Vagina (tissue), 2 donors: ENCODE results near the gene VAMP3. TPM values are rescaled to one million over a fixed set of nuclear protein-coding genes. Genes with fewer than 3 reads are reported as not detected.

Experiments used
- DNase-seq, 2 donors: peaks; one replicate each; pipeline ENCODE4 v3.0.0-alpha.2; 2017; ENCODE audit errors: extremely low spot score in 2 of 2
- H3K27ac ChIP-seq: fragments of 200-600 bp; sonication (generic); one replicate; pipeline ENCODE4 v1.5.1; 2019
- H3K27me3 ChIP-seq: fragments of 200-600 bp; sonication (generic); one replicate; pipeline ENCODE4 v1.5.1; 2019
- H3K36me3 ChIP-seq, 2 donors: fragments of 200-600 bp; sonication (generic); one replicate each; pipeline ENCODE4 v1.5.1; 2017 to 2019
- H3K4me1 ChIP-seq: fragments of 200-600 bp; sonication (generic); one replicate; pipeline ENCODE4 v1.5.1; 2019
- H3K4me3 ChIP-seq, 2 donors: fragments of 200-600 bp; sonication (generic); 1 replicate in 1 of 2; 2 replicates in 1 of 2; pipeline ENCODE4 v1.5.1; 2016 to 2019
- H3K9me3 ChIP-seq: fragments of 200-600 bp; sonication (generic); one replicate; pipeline ENCODE4 v1.5.1; 2019
- POLR2A ChIP-seq, 2 donors: fragments of 450-650 bp; IDR thresholded peaks; one replicate each; pipeline ENCODE4 v1.6.1; 2017; ENCODE audit warnings: antibody characterized with exemption in 2 of 2, mild to moderate bottlenecking in 2 of 2, moderate library complexity in 2 of 2
- POLR2AphosphoS5 ChIP-seq, 2 donors: sonication (generic); formaldehyde crosslinking; IDR thresholded peaks; one replicate each; pipeline ENCODE4 v1.9.0; 2017; ENCODE audit warnings: antibody characterized with exemption in 2 of 2, mild to moderate bottlenecking in 2 of 2, low read depth in 1 of 2; ENCODE audit not compliant: insufficient read depth in 1 of 2
- intact Hi-C: fragments of 100-400 bp; cut with DNase I; formaldehyde crosslinking; loops from one replicate; pipeline ENCODE4 v1.15.1; 2023
- total RNA-seq: library from RNA; depleted of rRNA; stranded (reverse); fragments of >200 nt; gene quantifications from one replicate; pipeline ENCODE4 v1.2.3, GENCODE V29; 2016
- TF ChIP-seq, protein P1 (sequence below), 3 experiments: fragments of 450-650 bp in 2 of 3; fragments of 200-600 bp in 1 of 3; sonication (generic) in 1 of 3; IDR thresholded peaks; one replicate each; pipeline ENCODE4 v1.5.1; 2017 to 2019; ENCODE audit warnings: antibody characterized with exemption in 3 of 3, mild to moderate bottlenecking in 2 of 3, moderate library complexity in 2 of 3

Gene VAMP3
- total RNA-seq, 1 donor from 2014 or later = 59.2 TPM

DNA sequence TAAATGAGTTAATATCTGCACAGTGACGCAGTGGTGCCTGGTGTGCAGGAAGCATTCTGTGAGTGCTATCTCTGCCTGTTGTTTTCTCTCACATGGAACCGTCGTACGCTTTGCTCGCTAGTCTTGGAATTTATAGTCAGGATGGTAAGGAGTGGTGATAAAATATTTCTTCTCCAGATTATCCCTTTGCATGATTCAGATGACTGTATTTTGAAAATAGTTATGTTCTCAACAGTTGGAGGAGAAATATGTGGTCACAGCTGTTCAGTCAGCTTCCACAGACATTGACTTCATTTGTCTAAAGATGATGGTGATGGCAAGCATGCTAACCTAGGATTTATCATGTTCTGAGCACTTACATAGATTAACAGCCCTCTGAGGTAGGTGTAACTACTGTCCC, 41.3 kb upstream of the VAMP3 start:
- no peaks in the 10 kb centered on the region for H3K27me3 ChIP-seq
- no peak for DNase-seq
- TF ChIP-seq POLR2AphosphoS5 (IDR thresholded peaks at IDR 0.05; ENCODE audit: insufficient read depth in 1 of 2, low read depth in 1 of 2) (no peak), POLR2A (IDR thresholded peaks at IDR 0.05) (no peak)
- TF ChIP-seq, protein P1, sequence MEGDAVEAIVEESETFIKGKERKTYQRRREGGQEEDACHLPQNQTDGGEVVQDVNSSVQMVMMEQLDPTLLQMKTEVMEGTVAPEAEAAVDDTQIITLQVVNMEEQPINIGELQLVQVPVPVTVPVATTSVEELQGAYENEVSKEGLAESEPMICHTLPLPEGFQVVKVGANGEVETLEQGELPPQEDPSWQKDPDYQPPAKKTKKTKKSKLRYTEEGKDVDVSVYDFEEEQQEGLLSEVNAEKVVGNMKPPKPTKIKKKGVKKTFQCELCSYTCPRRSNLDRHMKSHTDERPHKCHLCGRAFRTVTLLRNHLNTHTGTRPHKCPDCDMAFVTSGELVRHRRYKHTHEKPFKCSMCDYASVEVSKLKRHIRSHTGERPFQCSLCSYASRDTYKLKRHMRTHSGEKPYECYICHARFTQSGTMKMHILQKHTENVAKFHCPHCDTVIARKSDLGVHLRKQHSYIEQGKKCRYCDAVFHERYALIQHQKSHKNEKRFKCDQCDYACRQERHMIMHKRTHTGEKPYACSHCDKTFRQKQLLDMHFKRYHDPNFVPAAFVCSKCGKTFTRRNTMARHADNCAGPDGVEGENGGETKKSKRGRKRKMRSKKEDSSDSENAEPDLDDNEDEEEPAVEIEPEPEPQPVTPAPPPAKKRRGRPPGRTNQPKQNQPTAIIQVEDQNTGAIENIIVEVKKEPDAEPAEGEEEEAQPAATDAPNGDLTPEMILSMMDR (IDR thresholded peaks at IDR 0.05) = no peak
- no peaks in the 10 kb centered on the region for H3K36me3 ChIP-seq
- H3K9me3 ChIP-seq = no peaks in the 10 kb centered on the region
- intact Hi-C loops = loop anchor here (10.0 kb wide), 1 partner anchor 1675 kb away; no protein-coding TSS in a partner anchor
- no peaks in the 10 kb centered on the region for H3K4me1 ChIP-seq
- no peak overlapping the region for H3K4me3 ChIP-seq
- no peak overlapping the region for H3K27ac ChIP-seq

- no peak for DNase-seq
- no peaks in the 10 kb centered on the region for H3K27me3 ChIP-seq
- TF ChIP-seq, protein P1 (IDR thresholded peaks at IDR 0.05) = no peak
- TF ChIP-seq POLR2A (IDR thresholded peaks at IDR 0.05) = no peak
- no peak for TF ChIP-seq POLR2AphosphoS5 (IDR thresholded peaks at IDR 0.05; ENCODE audit: insufficient read depth in 1 of 2, low read depth in 1 of 2)
- intact Hi-C loops = no loop called here
- no peak overlapping the region for H3K4me3 ChIP-seq
- no peaks in the 10 kb centered on the region for H3K9me3 ChIP-seq
- no peak overlapping the region for H3K27ac ChIP-seq
- H3K36me3 ChIP-seq = no peaks in the 10 kb centered on the region
- H3K4me1 ChIP-seq = no peaks in the 10 kb centered on the region
Observed at GRCh38 chr1:7732331-7732730, 38.8 kb upstream of the VAMP3 start.

DNA sequence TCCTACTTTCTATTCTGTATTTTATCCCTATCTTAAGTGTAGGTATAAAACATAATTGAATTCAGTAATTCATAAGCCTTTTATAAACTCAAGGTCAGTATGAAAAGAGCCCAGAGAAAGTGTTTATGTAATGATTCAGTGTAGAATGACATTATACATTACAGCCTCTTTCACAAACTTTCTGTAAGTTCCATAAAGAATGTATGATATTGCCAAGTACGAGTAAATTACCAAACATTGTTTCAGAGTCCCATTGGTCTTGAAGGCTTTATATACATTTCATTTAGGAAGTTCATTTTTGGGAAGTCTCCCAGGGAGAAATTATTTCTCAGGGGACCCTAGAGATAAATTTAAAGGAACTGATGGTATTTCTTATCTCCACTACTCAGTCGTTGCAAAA, 37.8 kb upstream of the VAMP3 start:
- intact Hi-C loops = no loop called here
- Histone ChIP-seq H3K36me3 (no peaks in the 10 kb centered on the region), H3K9me3 (no peaks in the 10 kb centered on the region), H3K4me1 (no peaks in the 10 kb centered on the region), H3K27me3 (no peaks in the 10 kb centered on the region), H3K4me3 (no peak overlapping the region), H3K27ac (no peak overlapping the region)
- no peak for TF ChIP-seq POLR2A (IDR thresholded peaks at IDR 0.05)
- TF ChIP-seq POLR2AphosphoS5 (IDR thresholded peaks at IDR 0.05; ENCODE audit: insufficient read depth in 1 of 2, low read depth in 1 of 2) = no peak
- TF ChIP-seq, protein P1 (IDR thresholded peaks at IDR 0.05) = no peak
- no peak for DNase-seq

DNA sequence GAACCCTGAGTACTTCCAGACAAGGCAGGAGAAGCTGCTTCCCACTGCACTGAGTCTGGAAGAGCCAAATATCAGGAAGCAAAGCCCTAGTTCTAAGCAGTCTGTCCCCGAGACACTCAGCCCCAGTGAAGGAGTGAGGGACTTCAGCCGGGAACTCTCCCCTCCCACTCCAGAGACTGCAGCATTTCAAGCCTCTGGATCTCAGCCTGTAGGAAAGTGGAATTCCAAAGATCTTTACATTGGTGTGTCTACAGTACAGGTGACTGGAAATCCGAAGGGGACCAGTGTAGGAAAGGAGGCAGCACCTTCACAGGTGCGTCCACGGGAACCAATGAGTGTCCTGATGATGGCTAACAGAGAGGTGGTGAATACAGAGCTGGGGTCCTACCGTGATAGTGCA, 33.1 kb upstream of the VAMP3 start:
- TF ChIP-seq, protein P1 (IDR thresholded peaks at IDR 0.05) = no peak
- TF ChIP-seq POLR2AphosphoS5 (IDR thresholded peaks at IDR 0.05; ENCODE audit: insufficient read depth in 1 of 2, low read depth in 1 of 2) (no peak), POLR2A (IDR thresholded peaks at IDR 0.05) (no peak)

DNA sequence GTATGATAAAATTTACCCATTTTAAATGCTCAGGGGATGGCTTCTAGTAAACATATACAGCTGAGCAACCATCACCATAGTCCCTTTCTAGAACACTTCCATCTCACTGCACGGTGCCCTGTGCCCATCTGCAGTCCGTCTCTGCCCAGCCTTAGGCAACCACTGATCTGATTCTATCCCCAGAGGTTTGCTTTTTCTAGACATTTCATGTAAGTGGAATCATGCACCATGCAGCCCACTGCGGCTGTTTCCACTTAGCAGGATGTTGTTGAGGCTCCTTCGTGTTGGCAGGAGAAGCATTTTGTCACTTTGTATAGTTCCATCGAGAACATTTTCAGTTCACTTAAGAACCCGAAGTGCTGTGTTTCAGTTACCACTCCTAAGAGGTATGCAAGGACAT, 27.8 kb upstream of the VAMP3 start:
- no peaks in the 10 kb centered on the region for H3K9me3 ChIP-seq
- no peak overlapping the region for H3K4me3 ChIP-seq
- H3K27me3 ChIP-seq = no peaks in the 10 kb centered on the region
- no peak overlapping the region for H3K27ac ChIP-seq
- H3K4me1 ChIP-seq = no peaks in the 10 kb centered on the region
- DNase-seq = no peak
- H3K36me3 ChIP-seq = no peaks in the 10 kb centered on the region
- intact Hi-C loops = no loop called here
- TF ChIP-seq POLR2AphosphoS5 (IDR thresholded peaks at IDR 0.05; ENCODE audit: insufficient read depth in 1 of 2, low read depth in 1 of 2) = no peak
- TF ChIP-seq, protein P1 (IDR thresholded peaks at IDR 0.05) = no peak

More for the DNA sequence above, 33.1 kb upstream of the VAMP3 start:
- DNase-seq = no peak
- H3K4me1 ChIP-seq = no peaks in the 10 kb centered on the region
- no peaks in the 10 kb centered on the region for H3K27me3 ChIP-seq
- H3K9me3 ChIP-seq = no peaks in the 10 kb centered on the region
- intact Hi-C loops = no loop called here
- no peak overlapping the region for H3K4me3 ChIP-seq
- no peaks in the 10 kb centered on the region for H3K36me3 ChIP-seq
- no peak overlapping the region for H3K27ac ChIP-seq
